Loucy (cell line): Measurements from ENCODE around the gene INO80D.

Source experiments
- H2AFZ ChIP-seq: fragments of 200-600 bp; sonication (generic); 2 replicates; pipeline ENCODE4 v1.6.0; 2016; ENCODE audit warnings: antibody characterized with exemption, mild to moderate bottlenecking, low read length, moderate library complexity
- H3F3A ChIP-seq: fragments of 200-600 bp; 2 replicates; pipeline ENCODE4 v1.6.0; 2016; ENCODE audit warnings: antibody characterized with exemption, low read depth, mild to moderate bottlenecking
- H3K27me3 ChIP-seq: fragments of 200-600 bp; sonication (generic); 2 replicates; pipeline ENCODE4 v1.6.1; 2014; ENCODE audit warnings: low read length, mild to moderate bottlenecking; ENCODE audit not compliant: insufficient read depth, poor library complexity, severe bottlenecking
- H3K36me3 ChIP-seq: fragments of 200-600 bp; sonication (generic); 2 replicates; pipeline ENCODE4 v1.6.1; 2016; ENCODE audit warnings: low read length; ENCODE audit not compliant: insufficient read depth
- H3K4me1 ChIP-seq: fragments of 200-600 bp; sonication (generic); 2 replicates; pipeline ENCODE4 v1.5.1; 2014; ENCODE audit warnings: low read length, mild to moderate bottlenecking; ENCODE audit not compliant: insufficient read depth, poor library complexity, severe bottlenecking
- H3K4me2 ChIP-seq: fragments of 200-600 bp; sonication (generic); 2 replicates; pipeline ENCODE4 v1.6.0; 2014; ENCODE audit warnings: antibody characterized with exemption, low read length, low read depth, mild to moderate bottlenecking; ENCODE audit not compliant: poor library complexity, severe bottlenecking
- H3K4me3 ChIP-seq: fragments of 200-600 bp; sonication (generic); 2 replicates; pipeline ENCODE4 v1.5.1; 2014; ENCODE audit warnings: low read length, mild to moderate bottlenecking, mixed read lengths; ENCODE audit not compliant: poor library complexity, severe bottlenecking
- H3K79me2 ChIP-seq: fragments of 200-600 bp; sonication (generic); 2 replicates; pipeline ENCODE4 v1.6.1; 2014; ENCODE audit warnings: low read length; ENCODE audit not compliant: insufficient read depth
- H3K9ac ChIP-seq: fragments of 200-600 bp; sonication (generic); 2 replicates; pipeline ENCODE4 v1.6.0; 2014; ENCODE audit warnings: mild to moderate bottlenecking, low read depth, low read length, moderate library complexity; ENCODE audit not compliant: poor library complexity, severe bottlenecking
- H3K9me2 ChIP-seq: fragments of 200-600 bp; sonication (generic); replicated peaks from 2 replicates; pipeline ENCODE4 v1.6.1; 2016; ENCODE audit warnings: low read depth, low read length, mixed read lengths
- H3K9me3 ChIP-seq: fragments of 200-600 bp; sonication (generic); 2 replicates; pipeline ENCODE4 v1.6.1; 2014; ENCODE audit warnings: mild to moderate bottlenecking, antibody characterized with exemption, low read length, low read depth; ENCODE audit not compliant: insufficient read depth
- H4K20me1 ChIP-seq: fragments of 200-600 bp; sonication (generic); 2 replicates; pipeline ENCODE4 v1.6.0; 2014; ENCODE audit warnings: antibody characterized with exemption, low read length, mild to moderate bottlenecking; ENCODE audit not compliant: insufficient read depth, poor library complexity, severe bottlenecking
- EZH2phosphoT487 ChIP-seq: fragments of 200-600 bp; IDR thresholded peaks from 2 replicates; pipeline ENCODE4 v1.6.1; 2018; ENCODE audit warnings: antibody characterized with exemption, mild to moderate bottlenecking, moderate library complexity, borderline replicate concordance
- TF ChIP-seq, protein P1 (sequence below): fragments of 200-600 bp; sonication (generic); conservative IDR thresholded peaks from 2 replicates; pipeline ENCODE4 v1.5.1; 2014; ENCODE audit warnings: mild to moderate bottlenecking, antibody characterized with exemption, low read length

The INO80D gene

DNA sequence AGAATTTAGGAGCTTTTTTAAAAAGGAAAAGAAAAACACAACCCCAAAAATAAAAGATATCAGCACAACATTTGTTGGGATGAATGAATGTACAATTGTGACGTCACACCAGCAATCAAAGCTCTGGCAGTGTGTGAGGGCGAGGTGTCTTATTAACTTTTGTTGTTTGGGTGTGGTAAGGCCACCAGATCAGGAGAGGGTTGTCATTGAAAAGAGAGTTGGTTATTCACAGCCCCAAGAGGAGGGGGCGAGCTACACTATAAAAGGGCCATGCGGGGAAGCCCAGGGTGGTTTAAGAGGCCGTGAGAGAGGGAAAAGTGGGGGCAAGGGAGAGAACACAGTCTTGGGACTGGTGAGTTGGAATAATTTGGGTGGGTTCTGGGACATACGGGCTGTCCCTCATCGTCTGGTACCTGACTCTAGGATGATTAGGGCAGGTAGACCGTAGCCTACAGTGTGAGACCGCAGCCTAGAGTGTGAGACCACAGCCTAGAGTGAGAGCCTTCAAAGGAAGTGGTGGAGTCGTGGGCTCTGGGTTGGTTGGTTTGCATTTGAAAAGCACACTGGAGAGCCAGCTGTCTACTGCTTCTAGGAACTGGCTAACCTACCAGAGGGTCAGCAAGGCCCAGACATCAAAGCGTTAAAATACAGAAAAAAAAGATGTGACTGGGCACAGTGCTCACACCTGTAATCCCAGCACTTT, 128.4 kb downstream of the INO80D start:
- Histone ChIP-seq H2AFZ (0 out of 2 replicates have a peak overlapping the region, but pooled peaks have one; percentile 23), H3K4me3 (no peak overlapping the region), H3K9me2 (no peaks in the 10 kb centered on the region), H3K4me1 (peaks cover 21% of the 10 kb centered on the region), H3K27me3 (no peaks in the 10 kb centered on the region), H3F3A (no peaks in the 10 kb centered on the region), H3K36me3 (no peaks in the 10 kb centered on the region), H3K9me3 (no peaks in the 10 kb centered on the region), H3K4me2 (peak overlapping the region; percentile 40), H3K79me2 (no peaks in the 10 kb centered on the region), H3K9ac (no peak overlapping the region), H4K20me1 (no peaks in the 10 kb centered on the region)
- TF ChIP-seq, protein P1, sequence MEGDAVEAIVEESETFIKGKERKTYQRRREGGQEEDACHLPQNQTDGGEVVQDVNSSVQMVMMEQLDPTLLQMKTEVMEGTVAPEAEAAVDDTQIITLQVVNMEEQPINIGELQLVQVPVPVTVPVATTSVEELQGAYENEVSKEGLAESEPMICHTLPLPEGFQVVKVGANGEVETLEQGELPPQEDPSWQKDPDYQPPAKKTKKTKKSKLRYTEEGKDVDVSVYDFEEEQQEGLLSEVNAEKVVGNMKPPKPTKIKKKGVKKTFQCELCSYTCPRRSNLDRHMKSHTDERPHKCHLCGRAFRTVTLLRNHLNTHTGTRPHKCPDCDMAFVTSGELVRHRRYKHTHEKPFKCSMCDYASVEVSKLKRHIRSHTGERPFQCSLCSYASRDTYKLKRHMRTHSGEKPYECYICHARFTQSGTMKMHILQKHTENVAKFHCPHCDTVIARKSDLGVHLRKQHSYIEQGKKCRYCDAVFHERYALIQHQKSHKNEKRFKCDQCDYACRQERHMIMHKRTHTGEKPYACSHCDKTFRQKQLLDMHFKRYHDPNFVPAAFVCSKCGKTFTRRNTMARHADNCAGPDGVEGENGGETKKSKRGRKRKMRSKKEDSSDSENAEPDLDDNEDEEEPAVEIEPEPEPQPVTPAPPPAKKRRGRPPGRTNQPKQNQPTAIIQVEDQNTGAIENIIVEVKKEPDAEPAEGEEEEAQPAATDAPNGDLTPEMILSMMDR, result no peak
- TF ChIP-seq EZH2phosphoT487, result no peak

DNA sequence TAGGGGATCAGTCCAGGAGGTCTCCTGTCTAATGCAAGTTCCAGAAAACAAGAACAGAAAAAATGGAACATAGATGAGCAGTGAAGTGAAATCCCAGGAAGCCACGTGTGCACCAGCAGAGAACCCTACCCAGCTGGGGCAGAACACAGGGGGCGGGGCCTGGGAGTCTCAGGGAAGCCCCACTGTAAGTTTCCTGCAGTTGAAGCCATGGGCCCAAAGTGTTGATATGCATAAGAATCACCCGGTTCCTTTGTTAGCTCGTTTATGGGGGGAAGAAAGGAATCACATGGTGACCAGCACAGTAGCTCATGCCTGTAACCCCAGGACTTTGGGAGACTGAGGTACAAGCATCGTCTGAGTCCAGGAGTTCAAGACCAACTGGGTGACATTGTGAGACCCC, 131.3 kb downstream of the INO80D start:
- no peak overlapping the region for H3K4me2 ChIP-seq
- TF ChIP-seq, protein P1, result no peak
- TF ChIP-seq EZH2phosphoT487, result no peak
- H3K79me2 ChIP-seq, result no peaks in the 10 kb centered on the region
- peaks cover 21% of the 10 kb centered on the region for H3K4me1 ChIP-seq
- H4K20me1 ChIP-seq, result no peaks in the 10 kb centered on the region
- peak overlapping the region; percentile 50; the same call in 1 of the 2 replicates for H2AFZ ChIP-seq
- H3K36me3 ChIP-seq, result no peaks in the 10 kb centered on the region
- H3K4me3 ChIP-seq, result no peak overlapping the region
- H3K9ac ChIP-seq, result peak overlapping the region; percentile 8
- no peaks in the 10 kb centered on the region for H3F3A ChIP-seq
- no peaks in the 10 kb centered on the region for H3K27me3 ChIP-seq
- no peaks in the 10 kb centered on the region for H3K9me3 ChIP-seq
- H3K9me2 ChIP-seq, result no peaks in the 10 kb centered on the region

DNA sequence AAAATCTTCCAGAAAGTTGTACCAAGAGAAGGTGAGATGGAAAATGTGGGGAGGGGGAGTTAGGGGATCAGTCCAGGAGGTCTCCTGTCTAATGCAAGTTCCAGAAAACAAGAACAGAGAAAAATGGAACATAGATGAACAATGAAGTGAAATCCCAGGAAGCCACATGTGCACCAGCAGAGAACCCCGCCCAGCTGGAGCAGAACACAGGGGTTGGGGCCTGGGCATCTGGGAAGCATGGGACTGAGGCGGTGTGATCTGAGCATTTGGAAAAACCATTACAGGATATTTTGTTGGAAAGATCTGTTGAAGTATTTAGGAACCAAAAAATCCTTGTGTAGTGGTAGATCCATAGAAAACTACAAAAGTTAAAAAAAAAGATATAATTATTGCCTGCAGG, 133.7 kb downstream of the INO80D start:
- H3K27me3 ChIP-seq, result no peaks in the 10 kb centered on the region
- H3K79me2 ChIP-seq, result no peaks in the 10 kb centered on the region
- H3K4me3 ChIP-seq, result no peak overlapping the region
- no peaks in the 10 kb centered on the region for H4K20me1 ChIP-seq
- H3K4me2 ChIP-seq, result no peak overlapping the region
- no peaks in the 10 kb centered on the region for H3K9me3 ChIP-seq
- TF ChIP-seq, protein P1, result no peak
- no peak for TF ChIP-seq EZH2phosphoT487
- no peaks in the 10 kb centered on the region for H3K9me2 ChIP-seq
- peaks cover 26% of the 10 kb centered on the region for H3K4me1 ChIP-seq
- no peak overlapping the region for H3K9ac ChIP-seq
- no peak overlapping the region for H2AFZ ChIP-seq
- H3F3A ChIP-seq, result no peaks in the 10 kb centered on the region
- H3K36me3 ChIP-seq, result no peaks in the 10 kb centered on the region
